VCaP (cell line): ENCODE results near the gene KCND2.

Experiments used
- H3K27ac ChIP-seq: fragments of 450-650 bp; 2 replicates; pipeline ENCODE4 v1.5.1; 2017
- TF ChIP-seq, protein P1 (sequence below): fragments of 450-650 bp; conservative IDR thresholded peaks from 2 replicates; pipeline ENCODE4 v1.5.1; 2017; ENCODE audit warnings: mild to moderate bottlenecking, moderate library complexity

Gene KCND2

DNA sequence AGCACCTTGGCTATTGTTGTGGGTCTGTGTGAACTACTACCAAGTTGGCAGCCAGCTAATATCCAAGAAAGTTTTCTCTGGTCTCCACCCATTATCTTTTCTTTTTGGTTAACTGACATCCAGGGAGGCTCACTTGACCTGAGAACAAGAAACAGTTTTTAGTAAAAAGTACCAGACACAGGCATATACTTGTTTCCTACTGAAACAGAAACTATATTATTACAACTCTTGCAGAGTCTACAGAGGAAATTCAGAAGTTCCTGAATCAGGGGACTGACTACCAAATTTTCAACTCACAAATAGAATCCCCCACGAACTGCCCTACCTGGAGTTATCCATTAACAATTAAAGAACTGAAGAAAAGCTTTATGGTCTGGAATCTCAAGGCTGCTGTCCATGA is 168.9 kb downstream of the KCND2 start:
- TF ChIP-seq, protein P1, sequence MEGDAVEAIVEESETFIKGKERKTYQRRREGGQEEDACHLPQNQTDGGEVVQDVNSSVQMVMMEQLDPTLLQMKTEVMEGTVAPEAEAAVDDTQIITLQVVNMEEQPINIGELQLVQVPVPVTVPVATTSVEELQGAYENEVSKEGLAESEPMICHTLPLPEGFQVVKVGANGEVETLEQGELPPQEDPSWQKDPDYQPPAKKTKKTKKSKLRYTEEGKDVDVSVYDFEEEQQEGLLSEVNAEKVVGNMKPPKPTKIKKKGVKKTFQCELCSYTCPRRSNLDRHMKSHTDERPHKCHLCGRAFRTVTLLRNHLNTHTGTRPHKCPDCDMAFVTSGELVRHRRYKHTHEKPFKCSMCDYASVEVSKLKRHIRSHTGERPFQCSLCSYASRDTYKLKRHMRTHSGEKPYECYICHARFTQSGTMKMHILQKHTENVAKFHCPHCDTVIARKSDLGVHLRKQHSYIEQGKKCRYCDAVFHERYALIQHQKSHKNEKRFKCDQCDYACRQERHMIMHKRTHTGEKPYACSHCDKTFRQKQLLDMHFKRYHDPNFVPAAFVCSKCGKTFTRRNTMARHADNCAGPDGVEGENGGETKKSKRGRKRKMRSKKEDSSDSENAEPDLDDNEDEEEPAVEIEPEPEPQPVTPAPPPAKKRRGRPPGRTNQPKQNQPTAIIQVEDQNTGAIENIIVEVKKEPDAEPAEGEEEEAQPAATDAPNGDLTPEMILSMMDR = no peak
- no peak overlapping the region for H3K27ac ChIP-seq

DNA sequence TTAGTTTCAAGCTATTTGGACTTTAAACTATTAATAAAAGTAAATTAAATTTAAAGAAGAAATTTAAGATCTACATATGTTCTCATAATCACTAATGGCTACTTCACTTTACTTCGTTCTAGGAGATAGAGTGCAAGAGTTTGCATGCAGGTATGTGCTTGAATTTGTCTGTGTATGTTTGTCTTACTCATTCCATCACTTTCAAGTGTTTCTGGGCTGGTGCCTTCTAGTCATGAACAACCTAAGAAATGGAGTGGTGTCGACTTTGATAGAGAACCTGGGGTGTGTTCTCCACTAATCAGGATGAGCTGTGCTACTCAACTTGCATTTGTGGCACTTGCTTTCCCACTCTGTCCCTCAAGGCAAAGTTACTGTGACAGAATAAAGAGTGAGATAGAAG is 169.9 kb downstream of the KCND2 start:
- H3K27ac ChIP-seq = no peak overlapping the region
- TF ChIP-seq, protein P1 = no peak

DNA sequence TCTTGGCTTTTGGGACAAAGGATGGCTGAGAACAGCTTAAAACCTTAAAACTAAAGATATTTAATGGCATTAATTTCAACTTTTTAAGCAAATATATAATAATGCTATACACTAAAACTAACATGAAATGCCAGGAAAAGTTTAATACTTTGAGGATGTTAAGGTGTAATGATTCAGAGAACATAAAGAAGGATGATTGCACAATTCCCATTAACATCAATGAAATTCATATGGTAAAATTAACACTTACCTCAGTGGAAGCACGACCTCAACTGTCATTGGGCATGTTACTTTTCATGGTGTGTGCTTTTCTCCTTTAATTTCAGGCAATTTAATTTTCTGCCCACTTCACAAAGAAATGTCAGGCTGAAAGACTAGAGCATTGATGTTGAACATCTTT is 171.7 kb downstream of the KCND2 start:
- TF ChIP-seq, protein P1 = no peak
- H3K27ac ChIP-seq = no peak overlapping the region

DNA sequence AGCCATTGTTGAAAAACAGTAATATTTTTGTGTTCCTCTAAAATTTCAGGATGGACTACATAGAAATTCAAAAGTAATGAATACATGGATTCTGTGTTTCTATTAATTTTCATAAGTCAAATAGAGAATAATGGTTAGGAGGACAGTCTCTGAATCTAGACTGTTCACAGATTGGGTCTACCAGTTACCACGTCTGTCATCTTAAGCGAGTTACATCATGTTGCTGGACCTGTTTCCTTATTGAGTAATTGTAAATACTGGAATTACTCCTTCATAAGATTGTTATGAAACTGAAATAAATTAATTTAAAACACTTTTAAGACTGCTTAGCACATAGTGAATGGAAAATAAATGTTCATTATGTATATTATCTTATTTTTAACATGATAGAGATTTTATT is 172.3 kb downstream of the KCND2 start:
- TF ChIP-seq, protein P1 = no peak

DNA sequence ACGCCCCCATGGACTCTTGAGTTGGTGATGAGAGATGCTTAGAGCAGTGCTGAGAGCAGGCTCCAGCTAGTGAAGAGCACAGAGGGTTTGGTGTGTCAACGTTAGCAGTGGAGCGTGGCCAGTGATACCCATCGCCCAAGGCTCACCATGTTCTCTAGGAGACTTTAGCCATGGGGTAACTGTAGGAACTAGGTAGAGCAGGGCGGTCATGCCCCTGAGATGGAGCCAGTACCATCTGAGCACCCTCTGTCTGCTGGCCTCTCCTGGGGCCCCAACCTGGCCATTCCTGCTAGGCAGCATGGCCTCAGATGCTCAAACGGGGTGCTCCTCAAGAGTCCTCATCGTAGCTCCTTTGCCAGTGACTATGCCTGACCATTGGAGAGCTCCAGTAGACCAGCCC is 179.7 kb downstream of the KCND2 start:
- TF ChIP-seq, protein P1 = no peak
- H3K27ac ChIP-seq = no peak overlapping the region

More for the DNA sequence above, 172.3 kb downstream of the KCND2 start:
- no peak overlapping the region for H3K27ac ChIP-seq

DNA sequence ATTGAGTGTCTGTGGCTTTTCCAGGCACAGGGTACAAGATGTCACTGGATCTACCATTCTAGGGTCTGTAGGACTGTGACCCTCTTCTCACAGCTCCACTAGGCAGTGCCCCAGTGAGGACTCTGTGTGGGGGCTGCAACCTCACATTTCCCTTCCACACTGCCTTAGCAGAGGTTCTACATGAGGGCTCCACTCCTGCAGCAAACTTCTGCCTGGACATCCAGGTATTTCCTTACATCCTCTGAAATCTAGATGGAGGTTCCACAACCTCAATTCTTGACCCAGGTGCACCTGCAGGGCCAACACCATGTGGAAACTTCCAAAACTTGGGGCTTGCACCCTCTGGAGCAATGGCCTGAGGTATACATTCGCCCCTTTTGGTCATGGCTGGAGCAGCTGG is 183.7 kb downstream of the KCND2 start:
- no peak overlapping the region for H3K27ac ChIP-seq
- TF ChIP-seq, protein P1 = no peak

DNA sequence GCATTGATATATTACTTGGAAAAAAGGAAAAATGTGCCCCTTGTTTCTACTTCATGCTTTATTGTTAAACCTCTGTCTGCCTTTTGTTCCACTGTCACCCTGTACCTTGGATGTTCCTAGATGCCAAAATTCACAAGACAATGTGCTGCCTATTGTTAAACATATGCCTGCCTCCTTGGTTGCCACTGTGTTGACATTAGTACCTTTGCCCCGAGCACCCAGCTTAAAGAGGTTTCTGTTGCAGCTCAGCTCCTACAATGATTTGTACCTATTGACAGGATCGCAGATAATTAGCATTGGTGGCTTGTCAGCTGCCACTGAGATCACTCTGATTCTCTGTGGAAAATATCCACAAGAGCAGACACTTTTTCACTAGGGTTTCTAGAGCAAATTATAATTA is 188.0 kb downstream of the KCND2 start:
- H3K27ac ChIP-seq = no peak overlapping the region
- TF ChIP-seq, protein P1 = no peak

DNA sequence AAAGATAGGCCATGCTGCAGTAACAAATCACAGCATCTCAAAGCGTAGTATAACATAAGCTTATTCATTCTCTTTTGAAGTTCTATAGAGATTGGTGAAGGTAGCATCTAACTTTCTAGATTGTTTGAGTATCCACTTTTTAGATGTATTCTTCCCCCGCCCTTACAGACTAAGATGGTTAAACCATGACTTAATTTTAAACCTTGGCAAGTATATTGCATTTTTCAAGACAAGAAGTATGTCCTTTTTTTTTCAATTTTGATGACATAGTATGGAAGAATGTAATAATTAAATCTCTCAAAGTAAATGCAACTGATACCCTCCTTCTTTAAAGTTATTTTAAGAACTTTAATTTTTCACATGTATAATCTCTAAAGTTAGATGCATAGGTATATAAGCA is 190.0 kb downstream of the KCND2 start:
- no peak overlapping the region for H3K27ac ChIP-seq
- TF ChIP-seq, protein P1 = no peak
